K562 (cell line): Measurements from ENCODE around the gene GAS2L1. TPM values are rescaled to one million over a fixed set of nuclear protein-coding genes. Genes with fewer than 3 reads are reported as not detected.

Source experiments
- BRF1 ChIP-seq: IDR thresholded peaks from 3 replicates; pipeline ENCODE4 v1.6.1; 2011; ENCODE audit warnings: borderline replicate concordance, mild to moderate bottlenecking; ENCODE audit not compliant: insufficient read length; ENCODE audit errors: extremely low read depth
- CHD4 ChIP-seq: fragments of 200-600 bp; sonication (generic); IDR thresholded peaks from 3 replicates; pipeline ENCODE4 v1.6.1; 2012; ENCODE audit warnings: low read depth, mild to moderate bottlenecking, mixed read lengths, low read length, inconsistent platforms; ENCODE audit not compliant: insufficient read depth, insufficient replicate concordance, poor library complexity, severe bottlenecking
- EHMT2 ChIP-seq: fragments of 450-650 bp; IDR thresholded peaks from 2 replicates; pipeline ENCODE4 v1.6.1; 2018; ENCODE audit warnings: antibody characterized with exemption
- ESRRA ChIP-seq: fragments of 450-650 bp; IDR thresholded peaks from 2 replicates; pipeline ENCODE4 v1.6.1; 2014; ENCODE audit warnings: low read depth, mild to moderate bottlenecking, moderate library complexity, borderline replicate concordance
- FOXJ2 ChIP-seq: fragments of 200-800 bp; sonication (Bioruptor generic); IDR thresholded peaks from 2 replicates; pipeline ENCODE4 v1.6.1; 2016; ENCODE audit warnings: missing genetic modification characterization, missing compliant biosample characterization
- GTF2A2 ChIP-seq: IDR thresholded peaks from 2 replicates; pipeline ENCODE4 v1.6.1; 2016; ENCODE audit warnings: mild to moderate bottlenecking, missing genetic modification characterization, missing compliant biosample characterization
- JUNB ChIP-seq: fragments of 450-650 bp; formaldehyde crosslinking; conservative IDR thresholded peaks from 2 replicates; pipeline ENCODE4 v1.4.0; 2020; ENCODE audit warnings: mild to moderate bottlenecking
- LARP7 ChIP-seq: fragments of 450-650 bp; IDR thresholded peaks from 2 replicates; pipeline ENCODE4 v1.6.1; 2016
- MXI1 ChIP-seq: IDR thresholded peaks from 2 replicates; pipeline ENCODE4 v1.6.1; 2011; ENCODE audit warnings: low read depth, mild to moderate bottlenecking, improper control_type of control experiment, low read length
- NCOA6 ChIP-seq: fragments of 450-650 bp; IDR thresholded peaks from 2 replicates; pipeline ENCODE4 v1.6.1; 2017; ENCODE audit warnings: mild to moderate bottlenecking
- RBM22 ChIP-seq: fragments of 200-400 bp; formaldehyde crosslinking; IDR thresholded peaks from 2 replicates; pipeline ENCODE4 v1.6.1; 2018; ENCODE audit warnings: low read length, low read depth; ENCODE audit not compliant: poor library complexity, severe bottlenecking
- SAFB2 ChIP-seq: fragments of 200-400 bp; formaldehyde crosslinking; IDR thresholded peaks from 2 replicates; pipeline ENCODE4 v1.6.1; 2018; ENCODE audit warnings: borderline replicate concordance, low read length, low read depth, moderate library complexity; ENCODE audit not compliant: severe bottlenecking
- SIX5 ChIP-seq, 2 experiments: IDR thresholded peaks; 2 replicates each; pipeline ENCODE4 v1.6.1; 2011; ENCODE audit warnings: low read length in 2 of 2, borderline replicate concordance in 1 of 2, low read depth in 1 of 2, mild to moderate bottlenecking in 1 of 2, moderate library complexity in 1 of 2; ENCODE audit not compliant: insufficient read depth in 1 of 2
- THRA ChIP-seq: fragments of 450-650 bp; IDR thresholded peaks from 2 replicates; pipeline ENCODE4 v1.6.1; 2017; ENCODE audit warnings: mild to moderate bottlenecking, moderate library complexity
- TRIM28 ChIP-seq: fragments of 450-650 bp; IDR thresholded peaks from 2 replicates; pipeline ENCODE4 v1.6.1; 2017
- USF1 ChIP-seq: sonication (generic); formaldehyde crosslinking; IDR thresholded peaks from 2 replicates; pipeline ENCODE4 v1.9.0; 2022; ENCODE audit warnings: mild to moderate bottlenecking, missing genetic modification reagents
- ZBTB49 ChIP-seq: sonication (generic); formaldehyde crosslinking; IDR thresholded peaks from 2 replicates; pipeline ENCODE4 v1.8.0; 2022; ENCODE audit warnings: missing genetic modification reagents, mild to moderate bottlenecking, borderline replicate concordance
- ZNF263 ChIP-seq: sonication (generic); formaldehyde crosslinking; IDR thresholded peaks from 2 replicates; pipeline ENCODE4 v1.8.0; 2022; ENCODE audit warnings: mild to moderate bottlenecking, missing genetic modification reagents, borderline replicate concordance
- ZNF280B ChIP-seq: fragments of 250-450 bp; sonication (Bioruptor Pico); IDR thresholded peaks from 2 replicates; pipeline ENCODE4 v1.5.1; 2021; ENCODE audit warnings: mild to moderate bottlenecking
- ZNF395 ChIP-seq: fragments of 200-800 bp; sonication (Bioruptor generic); IDR thresholded peaks from 2 replicates; pipeline ENCODE4 v1.6.1; 2017; ENCODE audit warnings: missing genetic modification characterization, missing compliant biosample characterization
- ZNF764 ChIP-seq: fragments of 250-450 bp; sonication (Bioruptor Pico); IDR thresholded peaks from 2 replicates; pipeline ENCODE4 v1.4.0; 2020; ENCODE audit warnings: low read depth, mild to moderate bottlenecking, moderate library complexity
- polyA plus RNA-seq, 8 experiments: library from polyadenylated mRNA; depleted of rRNA in 4 of 8; stranded (reverse) in 5 of 8; unstranded in 3 of 8; fragments of >200 nt; fragmentation: Nextera tagmentation in 2 of 8; fragmentation: Illumina TruSeq in 1 of 8; extraction: Ambion mirVana in 2 of 8; extraction: Trizol in 1 of 8; gene quantifications; 2 replicates each; pipeline versions ENCODE4 v1.2.1 to v1.2.3, GENCODE V29; 2011 to 2014; ENCODE audit warnings: inconsistent platforms in 1 of 8, missing spikeins in 1 of 8
- total RNA-seq, 7 experiments: library from RNA; depleted of rRNA in 6 of 7; stranded (reverse); fragments of >200 nt in 6 of 7; fragmentation: Illumina TruSeq in 2 of 7; extraction: Trizol in 2 of 7; gene quantifications; 2 replicates each; pipeline versions ENCODE4 v1.2.1 to v1.2.3, GENCODE V29; 2011 to 2021; ENCODE audit warnings: low replicate concordance in 1 of 7

Gene GAS2L1
- total and polyA plus RNA-seq, 9 of the 15 experiments (the other 6 are each of a cell fraction or from before 2014, with no cell fraction given) = 0.56 to 19.7 (median 3.2) TPM

GRCh38 chr22:29267858-29268510 lies 38.5 kb upstream of the GAS2L1 start, which contains the start of the genes EWSR1 and RHBDD3 (continued):
- no peak; the same call in 1 of the 2 replicates for TF ChIP-seq ESRRA
- no peak for TF ChIP-seq SAFB2
- no peak for TF ChIP-seq ZBTB49 (CRISPR knock-in tag)
- TF ChIP-seq FOXJ2 (tag) = no peak
- TF ChIP-seq RBM22 = peak; percentile 75
- TF ChIP-seq NCOA6 = no peak
- TF ChIP-seq ZNF395 (CRISPR knock-in tag) = peak; percentile 54
- no peak for TF ChIP-seq BRF1
- no peak for TF ChIP-seq TRIM28
- peak; percentile 59 for TF ChIP-seq USF1 (CRISPR knock-in tag)
- peak in 1 of 2 experiments; percentile 44; a peak in 2 of 4 replicates for TF ChIP-seq SIX5 (IDR thresholded peaks at IDR 0.05; ENCODE audit: borderline replicate concordance in 1 of 2, insufficient read depth in 1 of 2, low read depth in 1 of 2, low read length in 2 of 2)
- TF ChIP-seq JUNB = no peak
- TF ChIP-seq LARP7 = no peak
- TF ChIP-seq THRA = no peak
- no peak for TF ChIP-seq ZNF280B
- no peak for TF ChIP-seq ZNF764 (CRISPR knock-in tag)
- TF ChIP-seq CHD4 = no peak
- TF ChIP-seq ZNF263 (CRISPR knock-in tag) = no peak
- 0 out of 2 replicates have a peak, but pooled peaks have one; percentile 57 for TF ChIP-seq MXI1
- TF ChIP-seq GTF2A2 (tag) = no peak
- no peak for TF ChIP-seq EHMT2
